Endothelial cell (in vitro differentiated cells): ENCODE measurements around the gene SCAMP1. TPM values are rescaled to one million over a fixed set of nuclear protein-coding genes. Genes with fewer than 3 reads are reported as not detected.
A peak's percentile ranks its signal among the peaks of the same experiment; 100 is the strongest.

Experiments used
- DNase-seq: peaks from one replicate; pipeline ENCODE4 v3.0.0; 2021; ENCODE audit warnings: low spot score
- H3K27ac Mint-ChIP-seq: one replicate; pipeline ENCODE4 v1.8.0; 2021; ENCODE audit warnings: mixed read lengths, inconsistent platforms; ENCODE audit not compliant: unreplicated experiment
- H3K27me3 Mint-ChIP-seq: one replicate; pipeline ENCODE4 v1.8.0; 2021; ENCODE audit warnings: mild to moderate bottlenecking, moderate library complexity, mixed read lengths, inconsistent platforms; ENCODE audit not compliant: unreplicated experiment
- H3K36me3 Mint-ChIP-seq: one replicate; pipeline ENCODE4 v1.8.0; 2021; ENCODE audit warnings: mild to moderate bottlenecking, low read depth, mixed read lengths, inconsistent platforms; ENCODE audit not compliant: unreplicated experiment
- H3K4me1 Mint-ChIP-seq: one replicate; pipeline ENCODE4 v1.8.0; 2021; ENCODE audit warnings: mild to moderate bottlenecking, mixed read lengths, inconsistent platforms; ENCODE audit not compliant: unreplicated experiment
- H3K4me3 Mint-ChIP-seq: one replicate; pipeline ENCODE4 v1.8.0; 2021; ENCODE audit warnings: mild to moderate bottlenecking, mixed read lengths, inconsistent platforms; ENCODE audit not compliant: unreplicated experiment
- H3K9me3 Mint-ChIP-seq: one replicate; pipeline ENCODE4 v1.8.0; 2021; ENCODE audit warnings: mixed read lengths, inconsistent platforms; ENCODE audit not compliant: unreplicated experiment
- CTCF ChIP-seq: fragments of 200-600 bp; sonication (generic); IDR thresholded peaks from one replicate; pipeline ENCODE4 v1.5.0; 2021; ENCODE audit warnings: antibody characterized with exemption; ENCODE audit not compliant: unreplicated experiment
- total RNA-seq: library from RNA; stranded (reverse); fragmentation: NEBNext Ultra II Directional; extraction: Animal tissue kit (Norgen Biotek cat#: 25700); gene quantifications from one replicate; pipeline ENCODE4 v1.2.1, GENCODE V29; 2021; ENCODE audit not compliant: unreplicated experiment

The SCAMP1 gene
- total RNA-seq, 1 donor from 2014 or later: 30.6 TPM

- no peaks in the 10 kb centered on the region for H3K9me3 Mint-ChIP-seq
- H3K4me1 Mint-ChIP-seq: peaks cover 12% of the 10 kb centered on the region
- H3K27ac Mint-ChIP-seq: no peak overlapping the region
- no peaks in the 10 kb centered on the region for H3K27me3 Mint-ChIP-seq
- no peak overlapping the region for H3K4me3 Mint-ChIP-seq
- no peak for TF ChIP-seq CTCF
- no peaks in the 10 kb centered on the region for H3K36me3 Mint-ChIP-seq
- no peak for DNase-seq
Observed at GRCh38 chr5:78476795-78477194, 116.4 kb downstream of the SCAMP1 start.

GRCh38 chr5:78482948-78483347 lies 122.5 kb downstream of the SCAMP1 start:
- TF ChIP-seq CTCF: no peak
- no peak overlapping the region for H3K27ac Mint-ChIP-seq
- DNase-seq: no peak

GRCh38 chr5:78483809-78484521 lies 123.5 kb downstream of the SCAMP1 start:
- Mint-ChIP-seq H3K27me3 (peaks cover 2% of the 10 kb centered on the region), H3K36me3 (peaks cover 14% of the 10 kb centered on the region), H3K27ac (peak overlapping the region; percentile 65), H3K4me3 (no peak overlapping the region), H3K4me1 (peaks cover 50% of the 10 kb centered on the region), H3K9me3 (no peaks in the 10 kb centered on the region)
- no peak for TF ChIP-seq CTCF
- no peak for DNase-seq

More at GRCh38 chr5:78482948-78483347, 122.5 kb downstream of the SCAMP1 start:
- Mint-ChIP-seq H3K9me3 (no peaks in the 10 kb centered on the region), H3K27me3 (peaks cover 2% of the 10 kb centered on the region), H3K36me3 (peaks cover 5% of the 10 kb centered on the region), H3K4me1 (peaks cover 42% of the 10 kb centered on the region), H3K4me3 (no peak overlapping the region)

- H3K4me3 Mint-ChIP-seq: no peak overlapping the region
- peak overlapping the region; percentile 32 for H3K27ac Mint-ChIP-seq
- H3K9me3 Mint-ChIP-seq: no peaks in the 10 kb centered on the region
- no peak for TF ChIP-seq CTCF
- peaks cover 56% of the 10 kb centered on the region for H3K4me1 Mint-ChIP-seq
- peaks cover 2% of the 10 kb centered on the region for H3K27me3 Mint-ChIP-seq
- H3K36me3 Mint-ChIP-seq: peaks cover 25% of the 10 kb centered on the region
- DNase-seq: no peak
Observed at GRCh38 chr5:78486218-78486617, 125.8 kb downstream of the SCAMP1 start.

GRCh38 chr5:78487846-78488245 lies 127.4 kb downstream of the SCAMP1 start:
- no peaks in the 10 kb centered on the region for H3K9me3 Mint-ChIP-seq
- peaks cover 53% of the 10 kb centered on the region for H3K4me1 Mint-ChIP-seq
- DNase-seq: no peak
- H3K36me3 Mint-ChIP-seq: peaks cover 32% of the 10 kb centered on the region
- no peak overlapping the region for H3K27ac Mint-ChIP-seq
- no peak overlapping the region for H3K4me3 Mint-ChIP-seq
- TF ChIP-seq CTCF: no peak
- peaks cover 6% of the 10 kb centered on the region for H3K27me3 Mint-ChIP-seq
